Endometrium (tissue), 2 donors: ENCODE results near the gene IDI2.

ENCODE experiments used
- FAIRE-seq: peaks from 2 replicates; lab custom pipeline; 2012; peaks lifted over from hg19 to GRCh38; lab: Jason Lieb, UNC
- donor health status: control.
- donor health status: control.

Gene IDI2

DNA sequence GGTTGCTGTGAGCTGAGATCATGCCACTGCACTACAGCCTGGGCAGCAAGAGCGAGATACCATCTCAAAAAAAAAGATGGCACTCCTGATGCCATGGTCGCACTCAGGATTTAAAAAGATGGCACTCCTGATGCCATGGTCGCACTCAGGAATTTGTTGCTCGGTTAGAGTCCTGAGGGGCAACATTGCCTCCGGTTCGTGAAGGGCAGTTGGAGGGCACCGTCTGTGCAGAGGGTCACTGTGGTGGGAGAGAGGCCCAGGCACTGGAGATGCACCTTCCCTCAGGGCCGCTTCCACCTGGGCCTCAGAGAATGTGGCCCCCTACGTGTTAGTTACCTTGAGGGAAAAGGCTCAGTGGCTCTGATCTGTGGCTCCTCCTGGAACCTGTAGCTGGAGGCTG, 19.1 kb downstream of the IDI2 start:
- FAIRE-seq: no peak

DNA sequence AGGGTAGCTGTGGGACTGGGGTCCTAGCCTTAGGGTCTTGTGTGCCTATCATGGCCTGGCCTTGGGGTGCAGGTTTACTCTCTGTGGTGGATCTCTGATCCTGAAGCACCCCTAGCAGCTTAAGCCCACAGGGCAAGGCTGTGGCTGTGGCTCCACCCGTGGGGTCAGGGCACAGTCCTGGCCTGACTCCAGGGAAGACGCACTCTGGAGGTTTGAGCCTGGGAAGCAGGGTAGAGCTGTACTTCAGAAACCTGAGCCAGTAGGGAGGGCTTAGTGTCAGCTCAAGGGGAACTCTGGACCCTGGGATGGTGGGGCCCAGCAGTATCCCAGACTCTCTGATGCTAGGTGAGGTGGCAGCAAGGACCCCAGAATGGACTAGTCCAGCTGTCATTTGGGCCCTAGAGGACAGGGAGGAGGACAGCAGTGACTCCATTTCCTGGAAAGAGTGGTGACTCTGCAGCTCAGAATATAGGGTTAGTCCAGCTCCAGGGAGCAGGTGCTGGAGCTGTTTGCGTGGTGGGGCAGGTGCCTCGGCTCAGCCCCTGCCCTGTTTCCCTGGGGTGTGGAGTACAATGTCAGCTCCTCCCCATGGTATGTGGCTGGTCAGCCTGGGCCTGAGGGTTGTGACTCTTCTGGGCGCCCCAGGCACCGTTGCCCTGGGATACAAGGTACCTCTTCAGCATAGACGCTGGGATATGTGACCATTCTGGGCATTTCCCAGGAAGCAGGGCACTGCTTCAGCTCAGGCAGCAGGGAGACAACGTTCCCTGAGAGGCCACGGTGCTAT, 21.6 kb downstream of the IDI2 start:
- FAIRE-seq: no peak

DNA sequence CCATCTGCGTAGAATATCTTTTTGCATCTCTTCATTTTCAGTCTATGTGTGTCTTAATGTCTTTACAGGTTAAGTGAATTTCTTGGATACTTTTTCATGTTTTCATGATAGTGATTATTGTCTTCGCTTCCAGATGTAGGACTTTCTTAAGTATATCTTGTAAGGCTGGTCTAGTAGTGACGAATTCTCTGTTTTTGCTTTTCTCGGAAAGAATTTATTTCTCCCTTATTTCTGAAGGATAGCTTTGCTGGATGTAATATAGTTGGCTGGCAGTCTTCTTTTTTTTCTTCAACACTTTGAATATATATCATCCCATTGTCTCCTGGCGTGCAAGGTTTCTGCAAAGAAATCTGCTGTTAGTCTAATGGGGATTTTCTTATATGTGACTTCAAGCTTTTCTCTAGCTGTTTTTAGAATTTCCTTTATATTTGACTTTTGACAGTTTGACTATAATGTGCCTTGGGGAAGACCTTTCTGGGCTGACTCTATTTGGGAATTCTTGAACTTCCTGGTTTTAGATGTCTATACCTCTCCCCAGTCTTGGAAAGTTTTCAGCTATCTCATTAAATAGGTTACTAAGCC, 23.1 kb downstream of the IDI2 start:
- no peak for FAIRE-seq

DNA sequence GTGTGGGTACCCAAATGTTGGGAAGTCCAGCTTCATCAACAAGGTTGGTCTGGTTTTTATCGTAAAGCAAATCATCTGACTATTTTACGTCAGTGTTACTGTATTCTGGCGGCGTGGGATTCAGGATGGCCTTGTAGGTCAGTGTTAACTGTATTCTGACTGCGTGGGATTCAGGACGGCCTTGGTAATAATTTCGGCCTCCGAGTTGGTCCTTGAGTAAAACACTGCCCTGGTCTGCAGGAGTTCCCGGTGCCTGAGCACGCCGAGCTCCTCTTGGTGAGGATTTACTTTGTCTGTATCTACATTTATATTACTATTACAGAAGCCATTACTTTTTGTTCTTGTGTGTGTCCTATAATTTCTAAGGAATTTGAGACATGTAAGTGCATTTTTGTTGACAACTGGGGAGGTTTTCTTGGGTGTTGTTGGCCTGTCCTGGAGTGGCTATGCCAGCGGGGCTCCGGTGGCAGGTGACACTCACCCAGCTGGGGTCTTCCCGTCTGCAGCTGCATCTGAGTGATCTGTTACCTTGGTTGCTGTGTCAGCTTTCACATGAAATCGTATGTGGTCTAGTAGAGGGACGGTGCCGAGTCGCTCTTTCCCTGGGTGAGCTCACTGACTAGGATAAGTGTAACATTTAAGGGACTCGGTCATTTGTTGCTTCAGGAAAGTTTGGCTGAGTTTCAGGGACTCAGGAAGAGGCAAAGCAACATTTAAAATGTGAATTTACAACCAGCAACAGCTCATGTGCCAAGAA, 28.2 kb downstream of the IDI2 start:
- no peak for FAIRE-seq

DNA sequence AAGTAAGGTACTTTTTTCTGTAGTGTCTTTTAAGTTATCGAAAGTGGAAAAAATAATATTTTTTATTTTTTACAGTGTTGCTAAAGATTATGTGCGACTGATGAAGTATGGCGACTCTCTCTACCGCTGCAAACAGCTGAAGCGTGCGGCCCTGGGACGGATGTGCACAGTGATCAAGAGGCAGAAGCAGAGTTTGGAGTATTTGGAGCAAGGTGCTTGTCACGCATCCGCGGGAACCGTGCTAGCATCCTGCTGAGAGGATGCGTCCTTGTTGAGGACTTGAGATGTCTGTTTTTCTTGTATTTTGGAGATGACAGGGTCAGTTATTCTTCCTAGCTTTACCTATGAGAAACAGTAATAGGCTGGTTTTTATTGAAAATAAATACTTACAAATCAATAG, 29.6 kb downstream of the IDI2 start:
- no peak for FAIRE-seq

DNA sequence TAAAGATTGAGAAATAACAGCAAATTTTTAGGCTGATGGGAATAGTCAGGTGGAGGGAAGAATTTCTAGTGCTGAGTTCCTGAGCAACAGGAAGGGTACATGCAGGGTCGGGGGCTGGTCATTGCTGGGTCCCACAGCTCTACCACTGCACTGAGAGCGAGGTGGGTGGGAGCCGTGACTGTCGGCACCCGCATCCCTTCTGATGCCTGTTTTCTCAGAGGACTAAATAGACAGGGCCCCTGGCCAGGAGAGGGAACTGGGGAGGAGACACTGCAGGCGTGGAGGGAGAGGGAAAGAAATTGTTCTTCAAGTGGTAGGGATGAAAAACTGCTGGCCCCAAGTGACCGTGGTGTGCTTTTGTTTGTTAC, 30.1 kb downstream of the IDI2 start:
- no peak for FAIRE-seq

DNA sequence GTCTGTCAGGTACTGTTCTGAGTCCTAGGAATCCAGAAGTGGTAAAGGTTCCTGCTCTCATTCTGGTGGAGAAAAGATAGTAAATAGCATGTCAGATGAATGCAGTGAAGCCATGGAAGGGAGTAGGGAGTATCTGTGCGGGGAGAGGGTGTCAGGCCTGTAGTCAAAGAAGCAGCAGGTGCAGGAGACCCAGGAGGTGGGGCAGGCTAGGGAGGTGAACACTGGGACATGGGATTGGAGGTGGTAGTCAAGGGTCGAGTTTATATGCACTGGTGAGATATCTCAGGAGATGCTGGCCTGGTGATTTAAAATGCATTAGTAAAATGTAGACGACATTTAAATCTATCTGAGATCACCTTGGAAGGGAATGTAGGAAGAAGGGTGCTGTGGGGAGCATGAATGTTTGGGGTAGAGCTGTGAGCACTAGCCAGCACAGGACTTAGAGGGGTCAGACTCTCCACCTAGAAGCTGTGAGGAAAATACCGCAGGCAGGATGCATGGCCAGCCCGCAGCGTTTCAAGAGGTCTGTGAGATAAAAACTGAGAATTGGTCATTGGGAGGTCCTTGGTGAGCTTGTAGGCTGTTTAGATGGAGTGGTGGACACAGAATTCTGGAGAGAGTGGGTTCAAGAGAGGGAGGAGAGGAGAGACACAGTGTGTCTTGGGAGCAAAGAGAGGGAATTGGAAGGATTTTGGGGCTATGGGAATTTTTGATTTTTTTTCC, 30.7 kb downstream of the IDI2 start:
- FAIRE-seq: no peak

DNA sequence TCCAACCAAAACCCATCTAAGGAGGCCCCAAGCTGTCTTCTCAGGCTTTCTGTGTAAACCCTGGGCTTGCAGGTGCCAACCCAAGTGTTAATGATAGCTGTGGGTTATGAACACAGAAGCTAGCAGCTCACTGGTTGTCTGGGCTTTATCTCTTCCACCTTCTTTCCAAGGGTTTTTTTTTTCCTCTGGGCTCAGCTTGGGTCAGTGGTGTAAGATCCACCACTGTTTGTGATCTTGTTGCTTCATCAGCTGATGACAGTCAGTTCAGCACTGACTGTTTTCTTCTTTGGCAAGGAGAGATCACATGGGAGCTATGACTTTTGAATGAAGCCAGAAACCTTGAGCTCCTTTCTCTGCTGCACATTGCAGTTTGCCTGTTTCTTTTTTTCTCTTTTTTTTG, 32.8 kb downstream of the IDI2 start:
- FAIRE-seq: no peak

DNA sequence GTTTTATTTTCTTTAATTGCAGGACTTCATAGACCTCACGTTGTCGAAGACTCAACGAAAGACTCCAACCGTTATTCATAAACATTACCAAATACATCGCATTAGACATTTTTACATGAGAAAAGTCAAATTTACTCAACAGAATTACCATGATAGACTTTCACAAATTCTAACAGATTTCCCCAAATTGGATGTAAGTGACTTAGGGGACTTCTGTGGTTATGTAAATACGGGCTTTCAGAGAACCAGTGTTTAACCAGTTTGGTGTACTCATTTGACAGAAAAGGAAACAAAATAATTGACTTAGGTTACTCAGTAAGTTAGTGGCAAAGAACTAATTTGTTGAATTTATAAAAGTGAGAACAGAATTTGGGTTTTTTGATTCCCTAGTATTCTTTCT, 33.2 kb downstream of the IDI2 start:
- no peak for FAIRE-seq

DNA sequence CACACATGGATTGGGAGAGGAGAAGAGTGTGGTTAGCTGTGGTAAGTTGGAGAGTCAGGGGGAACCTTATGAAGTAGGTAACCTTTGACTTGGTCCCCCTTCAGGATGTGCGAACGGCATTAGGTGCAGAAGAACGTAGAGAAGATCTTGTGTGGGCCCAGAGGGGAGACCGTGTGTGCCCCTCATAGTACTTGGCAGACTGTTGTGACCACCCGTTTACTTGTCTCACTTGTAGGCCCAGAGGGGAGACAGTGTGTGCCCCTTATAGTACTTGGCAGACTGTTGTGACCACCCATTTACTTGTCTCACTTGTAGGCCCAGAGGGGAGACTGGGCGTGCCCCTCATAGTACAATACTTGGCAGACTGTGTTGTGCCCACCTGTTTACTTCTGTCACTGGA, 34.9 kb downstream of the IDI2 start:
- no peak for FAIRE-seq

DNA sequence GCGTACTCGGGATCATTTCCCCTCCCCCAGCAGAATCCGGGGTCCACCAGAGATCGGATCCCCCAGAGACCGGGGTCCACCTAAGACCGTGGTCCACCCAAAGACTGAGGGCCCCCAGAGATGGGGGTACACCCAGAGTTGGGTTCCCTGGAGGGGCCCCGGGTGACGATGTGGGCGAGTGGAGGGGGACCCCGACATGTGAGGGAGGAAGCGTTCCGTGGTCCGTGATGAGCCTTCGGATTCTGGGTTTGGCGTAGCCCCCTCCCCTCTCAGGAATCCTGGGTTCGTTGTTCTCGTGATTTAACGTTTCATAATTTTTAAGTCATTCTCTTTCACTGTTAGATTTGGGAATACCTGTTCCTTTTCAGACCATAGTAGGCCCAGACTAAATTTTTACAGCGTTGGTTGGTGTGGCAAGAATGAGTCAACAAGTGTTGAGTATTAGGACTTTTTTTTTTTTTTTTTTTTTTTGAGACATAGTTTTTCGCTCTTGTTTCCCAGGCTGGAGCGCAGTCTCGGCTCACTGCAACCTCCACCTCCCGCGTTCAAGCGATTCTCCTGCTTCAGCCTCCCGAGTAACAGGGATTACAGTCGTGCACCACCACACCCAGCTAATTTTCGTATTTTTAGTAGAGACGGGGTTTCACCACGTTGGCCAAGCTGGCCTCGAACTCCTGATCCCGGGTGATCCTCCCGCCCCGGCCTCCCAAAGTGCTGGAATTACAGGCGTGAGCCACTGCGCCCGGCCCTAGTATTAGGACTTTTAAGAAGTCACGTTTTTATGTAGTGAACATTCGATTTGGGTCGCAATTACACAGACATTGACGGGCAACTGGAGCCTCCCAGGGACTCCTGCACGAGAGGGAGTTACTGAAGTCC, 36.8 kb downstream of the IDI2 start:
- no peak for FAIRE-seq

DNA sequence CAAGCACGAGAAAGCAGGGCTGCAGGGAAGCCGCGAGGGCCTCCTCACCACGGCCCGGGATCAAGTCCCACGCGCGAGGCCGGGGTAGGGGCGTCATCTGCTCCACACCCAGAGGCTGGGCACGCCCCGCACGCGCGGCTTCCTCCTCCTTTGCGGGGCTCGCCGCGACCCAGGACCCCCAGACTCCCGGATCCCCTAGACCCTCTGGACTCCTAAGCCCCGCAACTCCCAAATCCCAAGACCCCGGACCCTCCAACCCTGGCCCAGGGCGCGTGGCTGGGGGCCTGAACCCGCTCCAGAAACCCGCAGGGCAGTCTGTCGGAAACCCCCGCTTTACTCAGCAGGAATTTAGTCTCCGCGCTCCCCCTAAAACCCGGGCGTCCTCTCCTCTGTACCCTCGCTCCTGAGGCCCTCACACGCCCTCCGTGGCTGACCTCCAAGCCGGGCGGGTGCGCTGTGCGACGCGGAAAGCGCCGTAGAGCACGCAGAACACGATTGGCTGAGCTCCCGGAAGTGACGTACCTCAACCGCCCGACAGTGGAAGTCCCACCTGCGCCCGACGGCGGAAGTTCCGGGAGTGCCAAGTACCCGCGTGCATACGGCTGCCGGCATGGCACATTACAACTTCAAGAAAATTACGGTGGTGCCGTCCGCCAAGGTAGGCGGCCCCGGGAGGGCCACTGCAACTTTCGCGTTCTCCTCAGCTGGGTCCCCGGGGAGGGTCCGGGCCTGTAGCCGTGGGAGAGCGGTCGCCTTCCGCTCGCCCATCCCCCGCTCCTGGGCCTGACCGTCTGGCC, 37.6 kb downstream of the IDI2 start, which contains the start of gene GTPBP4:
TSS of gene GTPBP4 (plus strand) at position 565 of the 797 bp plus-strand sequence. CDS start at position 611, 46 bp downstream.
- FAIRE-seq: peak; percentile 33

DNA sequence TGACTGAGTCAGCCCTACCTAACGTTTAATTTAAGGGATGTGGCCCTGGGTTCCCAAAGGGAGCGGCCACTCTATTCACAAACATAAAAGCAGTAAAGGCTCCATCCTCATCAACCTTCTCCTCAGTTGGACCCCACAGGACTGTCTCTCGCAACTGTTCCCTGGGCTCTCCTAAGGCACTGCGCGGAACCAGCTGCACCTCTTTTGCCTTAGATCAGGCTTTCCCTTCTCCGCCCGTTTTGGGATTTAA, 38.1 kb downstream of the IDI2 start:
- FAIRE-seq: no peak

DNA sequence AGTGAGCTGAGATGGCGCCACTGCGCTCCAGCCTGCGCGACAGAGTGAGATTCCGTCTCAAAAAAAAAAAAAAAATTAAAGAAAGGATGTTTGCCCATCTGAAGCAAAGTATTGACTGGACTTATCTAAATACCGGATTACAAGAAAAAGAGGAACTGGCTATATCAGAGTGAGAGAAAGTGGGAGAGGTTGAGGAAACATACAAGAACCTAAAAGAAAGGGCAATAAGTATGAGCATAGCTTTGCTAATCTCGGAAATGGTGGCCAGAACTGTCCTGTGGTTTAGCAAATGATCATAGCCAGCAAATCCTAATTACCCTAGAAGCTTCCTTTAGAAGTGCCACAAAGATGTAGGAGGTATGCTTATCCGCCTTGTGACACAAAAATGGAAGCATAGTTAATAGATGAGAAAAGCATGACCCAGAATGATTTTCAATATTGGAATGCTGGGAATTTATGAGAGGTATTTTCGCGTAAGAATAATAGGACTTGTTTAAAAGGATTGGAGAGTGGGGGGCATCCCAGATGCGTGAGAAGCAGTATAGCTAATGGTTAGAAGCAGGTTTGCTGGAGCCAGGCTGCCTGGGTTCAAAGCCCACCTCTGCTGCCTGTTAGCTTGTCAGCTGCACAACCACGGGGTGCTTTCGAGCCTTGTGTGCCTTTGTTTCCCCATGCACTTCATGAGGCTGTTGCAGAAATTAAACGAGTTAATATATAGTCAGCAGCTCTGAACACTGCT, 38.6 kb downstream of the IDI2 start:
- no peak for FAIRE-seq

DNA sequence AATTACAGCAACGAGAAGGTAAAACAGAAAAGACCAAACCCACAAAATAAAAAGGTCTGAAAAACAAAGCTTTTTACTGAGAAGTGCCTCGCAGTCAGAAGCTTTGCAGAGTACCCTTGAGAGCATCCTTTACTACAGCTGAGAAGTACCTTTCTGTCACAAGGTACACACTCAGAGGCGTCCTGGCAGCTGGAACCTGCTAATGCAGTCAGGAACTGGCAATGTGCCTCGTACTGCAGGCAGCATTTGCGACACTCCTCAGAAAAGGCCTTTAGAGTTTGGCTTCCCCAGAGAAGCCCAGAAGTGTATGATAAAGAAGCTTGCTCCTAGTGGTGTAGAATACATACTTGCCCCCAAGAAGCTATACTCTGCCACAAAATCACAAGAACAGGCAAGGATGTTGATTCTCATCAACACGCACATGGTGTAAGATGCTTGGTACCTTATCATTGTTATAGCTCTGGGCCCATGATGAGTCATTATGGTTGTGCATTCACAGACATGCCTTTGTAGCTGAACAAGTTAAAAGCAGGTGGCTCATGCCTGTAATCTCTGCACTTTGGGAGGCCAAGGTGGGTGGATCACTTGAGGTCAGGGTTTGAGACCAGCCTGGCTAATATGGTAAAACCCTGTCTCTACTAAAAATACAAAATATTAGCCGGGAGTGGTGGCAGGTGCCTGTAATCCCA, 39.4 kb downstream of the IDI2 start:
- no peak for FAIRE-seq

DNA sequence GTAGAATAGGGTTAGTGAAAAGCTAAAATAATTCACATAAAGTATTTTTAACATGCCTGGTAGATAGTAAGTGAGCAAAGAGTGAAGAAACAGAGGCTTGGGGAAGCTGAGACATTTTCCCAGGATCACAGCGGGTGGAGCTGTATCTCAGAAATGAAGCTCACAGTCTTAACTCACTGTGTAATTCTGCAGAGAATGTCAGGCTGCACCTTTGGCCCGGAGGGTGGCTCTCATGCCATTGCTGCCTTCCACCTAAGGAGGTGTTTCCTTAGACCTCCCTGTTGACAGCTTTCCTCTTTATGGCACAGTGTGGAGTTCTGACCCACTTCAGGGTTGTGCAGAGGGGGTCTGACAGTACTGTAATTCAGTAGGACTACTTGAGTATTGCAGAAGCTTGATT, 40.3 kb downstream of the IDI2 start:
- no peak for FAIRE-seq

DNA sequence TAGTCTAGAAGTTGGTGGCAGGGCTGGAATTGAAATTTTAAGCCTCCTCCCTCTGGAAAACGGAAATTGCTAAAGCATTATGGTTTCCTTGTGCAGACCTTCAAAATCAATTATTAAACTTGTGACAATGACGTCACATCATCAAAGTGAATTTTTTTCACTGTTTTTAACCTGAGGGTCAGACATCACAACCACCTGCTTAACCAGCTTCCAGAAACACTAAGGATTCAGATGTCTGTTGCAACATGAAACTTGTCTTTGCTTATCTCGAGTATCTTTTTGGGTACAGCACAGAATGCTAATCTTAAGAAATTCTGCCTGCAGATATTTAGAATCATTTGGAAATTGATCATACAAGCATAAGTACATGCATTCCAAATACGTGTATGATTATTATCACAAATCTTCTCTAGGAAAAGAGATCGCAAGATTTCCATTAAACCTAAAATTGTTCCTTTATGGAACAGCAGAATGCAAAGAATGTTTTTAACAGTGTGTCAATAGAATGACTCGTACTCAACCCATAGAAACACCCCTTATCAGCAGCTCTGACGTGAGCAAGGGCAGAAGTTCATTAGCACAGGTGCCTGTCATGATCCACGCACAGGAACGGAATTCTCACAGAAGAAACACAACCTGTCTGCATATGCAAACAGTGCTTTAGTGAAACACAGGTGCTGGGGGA, 41.5 kb downstream of the IDI2 start:
- FAIRE-seq: no peak

DNA sequence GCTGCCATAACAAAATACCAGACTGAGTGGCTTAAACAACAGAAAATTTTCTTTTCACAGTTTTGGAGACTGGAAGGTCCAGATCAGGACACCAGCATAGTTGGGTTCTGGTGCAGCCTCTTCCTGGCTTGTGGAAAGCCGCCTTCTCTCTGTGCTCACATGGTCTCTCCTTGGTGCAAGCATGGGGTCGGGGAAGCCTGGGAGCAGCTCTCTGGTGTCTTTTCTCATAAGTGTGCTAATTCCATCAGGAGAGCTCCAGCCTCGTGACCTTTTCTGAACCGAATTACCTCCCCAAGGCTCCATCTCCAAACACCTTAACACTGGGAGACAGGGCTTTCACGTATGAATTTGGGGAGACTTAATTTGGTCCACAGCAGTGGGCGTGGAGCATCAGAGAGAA, 42.3 kb downstream of the IDI2 start:
- FAIRE-seq: no peak

DNA sequence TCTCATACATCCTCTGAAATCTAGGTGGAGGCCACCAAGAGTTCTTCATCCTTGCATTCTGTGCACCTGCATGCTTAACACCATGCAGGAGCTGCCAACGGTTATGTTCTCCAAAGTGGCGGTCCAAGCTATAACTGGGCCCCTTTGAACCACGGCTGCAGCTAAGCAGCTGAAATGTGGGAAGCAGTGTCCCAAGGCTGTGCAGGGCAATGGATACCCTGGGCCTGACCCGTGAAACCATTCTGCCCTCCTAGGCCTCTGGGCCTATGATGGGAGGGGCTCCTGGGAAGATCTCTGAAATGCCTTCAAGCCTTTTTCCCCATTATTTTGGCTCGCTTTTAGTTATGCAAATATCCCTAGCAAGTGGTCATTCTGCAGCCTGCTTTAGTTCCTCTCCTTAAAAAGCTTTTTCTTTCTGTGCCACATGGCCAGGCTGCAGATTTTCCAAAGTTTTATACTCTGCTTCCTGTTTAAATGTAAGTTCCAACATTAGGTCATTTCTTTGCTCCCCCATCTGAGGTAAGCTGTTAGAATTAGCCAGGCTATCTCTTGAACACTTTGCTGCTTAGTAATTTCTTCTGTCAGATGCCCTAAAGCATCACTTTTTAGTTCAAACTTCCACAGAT, 45.1 kb downstream of the IDI2 start:
- no peak for FAIRE-seq
